ENCODE results near the gene CHRDL2.

CHRDL2 gene

GRCh38 chr11:74683279-74683871, 47.9 kb downstream of the CHRDL2 start:
- H3K4me3 ChIP-seq (IDR thresholded peaks at IDR 0.05; ENCODE audit: insufficient read depth, low read depth, low read length) = no peak overlapping the region
- H3K4me2 ChIP-seq = no peak overlapping the region
- H3K27ac ChIP-seq = no peak overlapping the region
- TF ChIP-seq CTCF (conservative IDR thresholded peaks at IDR 0.05; ENCODE audit: low read depth, low read length) = no peak
- no peaks in the 10 kb centered on the region for H3K79me2 ChIP-seq (ENCODE audit: insufficient read depth, low read depth)
- H3K36me3 ChIP-seq (ENCODE audit: insufficient read depth) = no peaks in the 10 kb centered on the region
- no peaks in the 10 kb centered on the region for H4K20me1 ChIP-seq (ENCODE audit: insufficient read depth)
- no peak overlapping the region for H3K9ac ChIP-seq
- H2AFZ ChIP-seq (ENCODE audit: low read depth) = no peak overlapping the region
- H3K4me1 ChIP-seq (ENCODE audit: low read depth, poor library complexity, severe bottlenecking) = no peaks in the 10 kb centered on the region
- no peaks in the 10 kb centered on the region for H3K27me3 ChIP-seq (ENCODE audit: insufficient read depth, low read depth)

GRCh38 chr11:74682731-74683278, 48.4 kb downstream of the CHRDL2 start:
- H3K4me1 ChIP-seq (ENCODE audit: low read depth, poor library complexity, severe bottlenecking) = no peaks in the 10 kb centered on the region
- H3K9ac ChIP-seq = no peak overlapping the region
- no peak overlapping the region for H3K27ac ChIP-seq
- H3K4me2 ChIP-seq = no peak overlapping the region
- no peak for TF ChIP-seq CTCF (conservative IDR thresholded peaks at IDR 0.05; ENCODE audit: low read depth, low read length)
- H3K4me3 ChIP-seq (IDR thresholded peaks at IDR 0.05; ENCODE audit: insufficient read depth, low read depth, low read length) = no peak overlapping the region
- no peak overlapping the region for H2AFZ ChIP-seq (ENCODE audit: low read depth)
- no peaks in the 10 kb centered on the region for H3K36me3 ChIP-seq (ENCODE audit: insufficient read depth)
- H4K20me1 ChIP-seq (ENCODE audit: insufficient read depth) = no peaks in the 10 kb centered on the region
- no peaks in the 10 kb centered on the region for H3K79me2 ChIP-seq (ENCODE audit: insufficient read depth, low read depth)
- no peaks in the 10 kb centered on the region for H3K27me3 ChIP-seq (ENCODE audit: insufficient read depth, low read depth)

GRCh38 chr11:74681686-74682651, 49.3 kb downstream of the CHRDL2 start:
- Histone ChIP-seq H3K4me3 (IDR thresholded peaks at IDR 0.05; ENCODE audit: insufficient read depth, low read depth, low read length) (no peak overlapping the region), H3K79me2 (ENCODE audit: insufficient read depth, low read depth) (no peaks in the 10 kb centered on the region), H3K36me3 (ENCODE audit: insufficient read depth) (no peaks in the 10 kb centered on the region), H3K4me1 (ENCODE audit: low read depth, poor library complexity, severe bottlenecking) (no peaks in the 10 kb centered on the region), H3K27me3 (ENCODE audit: insufficient read depth, low read depth) (no peaks in the 10 kb centered on the region), H3K4me2 (no peak overlapping the region), H3K27ac (no peak overlapping the region), H2AFZ (ENCODE audit: low read depth) (no peak overlapping the region), H4K20me1 (ENCODE audit: insufficient read depth) (no peaks in the 10 kb centered on the region), H3K9ac (no peak overlapping the region)
- TF ChIP-seq CTCF (conservative IDR thresholded peaks at IDR 0.05; ENCODE audit: low read depth, low read length) = no peak

- Histone ChIP-seq H3K79me2 (ENCODE audit: insufficient read depth, low read depth) (no peaks in the 10 kb centered on the region), H3K9ac (no peak overlapping the region), H3K4me2 (no peak overlapping the region), H2AFZ (ENCODE audit: low read depth) (no peak overlapping the region), H3K27ac (no peak overlapping the region), H4K20me1 (ENCODE audit: insufficient read depth) (no peaks in the 10 kb centered on the region), H3K36me3 (ENCODE audit: insufficient read depth) (no peaks in the 10 kb centered on the region), H3K4me3 (IDR thresholded peaks at IDR 0.05; ENCODE audit: insufficient read depth, low read depth, low read length) (no peak overlapping the region), H3K4me1 (ENCODE audit: low read depth, poor library complexity, severe bottlenecking) (no peaks in the 10 kb centered on the region), H3K27me3 (ENCODE audit: insufficient read depth, low read depth) (no peaks in the 10 kb centered on the region)
- no peak for TF ChIP-seq CTCF (conservative IDR thresholded peaks at IDR 0.05; ENCODE audit: low read depth, low read length)
Measured at GRCh38 chr11:74680703-74681531, 50.3 kb downstream of the CHRDL2 start.
